Endometrium (tissue), 2 donors: ENCODE measurements around the gene RBM20.
"Not testable (repeated sequence)": the region's sequence is repeated elsewhere in the genome, so short reads cannot be mapped to it uniquely, and the experiment has no call there.

Source experiments
- FAIRE-seq: peaks from 2 replicates; lab custom pipeline; 2012; peaks lifted over from hg19 to GRCh38; lab: Jason Lieb, UNC
- donor health status: control.
- donor health status: control.

Gene RBM20

GRCh38 chr10:110625951-110626855 is 17.9 kb upstream of the RBM20 start:
- no peak for FAIRE-seq

GRCh38 chr10:110628161-110628560 is 16.0 kb upstream of the RBM20 start:
- FAIRE-seq = no peak

- no peak for FAIRE-seq
Observed at GRCh38 chr10:110629680-110630191, 14.4 kb upstream of the RBM20 start.

GRCh38 chr10:110631934-110632333 is 12.2 kb upstream of the RBM20 start:
- FAIRE-seq = no peak

GRCh38 chr10:110632591-110633215 is 11.4 kb upstream of the RBM20 start:
- FAIRE-seq = no peak

- FAIRE-seq = no peak
Observed at GRCh38 chr10:110634527-110635209, 9.5 kb upstream of the RBM20 start.

GRCh38 chr10:110636572-110636931 is 7.6 kb upstream of the RBM20 start:
- no peak for FAIRE-seq

- no peak for FAIRE-seq
Observed at GRCh38 chr10:110636932-110637557, 7.1 kb upstream of the RBM20 start.

- no peak for FAIRE-seq
Observed at GRCh38 chr10:110637558-110638053, 6.5 kb upstream of the RBM20 start.

GRCh38 chr10:110638319-110638718 is 5.8 kb upstream of the RBM20 start:
- FAIRE-seq = no peak

- not testable (repeated sequence) for FAIRE-seq
Observed at GRCh38 chr10:110639046-110639445, 5.1 kb upstream of the RBM20 start.

GRCh38 chr10:110639858-110640257 is 4.3 kb upstream of the RBM20 start:
- not testable (repeated sequence) for FAIRE-seq

- FAIRE-seq = no peak
Observed at GRCh38 chr10:110641256-110641655, 2.9 kb upstream of the RBM20 start.

GRCh38 chr10:110642204-110643034 is 1.7 kb upstream of the RBM20 start:
- FAIRE-seq = no peak

GRCh38 chr10:110643035-110643652 is 992 bp upstream of the RBM20 start:
- no peak for FAIRE-seq

GRCh38 chr10:110644598-110645462 is 694 bp downstream of the RBM20 start:
- FAIRE-seq = no peak

GRCh38 chr10:110646417-110647135 is 2.4 kb downstream of the RBM20 start:
- FAIRE-seq = no peak

- no peak for FAIRE-seq
Observed at GRCh38 chr10:110647136-110647430, 2.9 kb downstream of the RBM20 start.

GRCh38 chr10:110648692-110649346 is 4.7 kb downstream of the RBM20 start:
- FAIRE-seq = no peak
